CMK (cell line): ENCODE measurements around the gene MRPS35.

Experiments
- DNase-seq: peaks from one replicate; pipeline ENCODE4 v3.0.0-alpha.2; 2010; ENCODE audit warnings: low read depth

MRPS35 gene

GRCh38 chr12:27710592-27711316, at the start of gene MRPS35:
TSS of gene MRPS35 (plus strand) at chr12:27710832. CDS start at chr12:27710844, 12 bp downstream.
- DNase-seq: peak; percentile 84

DNA sequence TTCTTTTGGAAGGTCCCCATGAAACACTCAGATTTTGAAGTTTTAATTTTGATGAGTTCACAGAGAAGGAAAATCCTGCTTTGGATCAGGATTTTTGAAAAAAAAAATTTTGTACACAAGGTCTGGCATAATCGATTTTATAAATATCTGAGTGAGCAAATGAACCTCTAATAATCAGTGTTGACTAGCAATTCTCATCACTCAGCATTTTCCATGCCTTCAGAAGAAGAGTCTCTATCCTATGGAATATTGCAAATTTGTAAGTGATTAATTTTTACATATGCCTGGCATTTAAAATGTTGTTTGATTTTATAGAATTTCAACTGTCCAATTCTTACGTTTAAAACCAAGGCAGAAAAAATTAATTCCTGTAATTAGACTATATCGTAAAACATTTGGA, 44.9 kb upstream of the MRPS35 start:
- DNase-seq: no peak

- no peak for DNase-seq
These were observed 44.1 kb upstream of the MRPS35 start for GRCh38 chr12:27666510-27666909.

GRCh38 chr12:27667540-27667939, 43.1 kb upstream of the MRPS35 start:
- DNase-seq: no peak

- DNase-seq: no peak
These were observed 38.6 kb upstream of the MRPS35 start for GRCh38 chr12:27672051-27672450.

DNA sequence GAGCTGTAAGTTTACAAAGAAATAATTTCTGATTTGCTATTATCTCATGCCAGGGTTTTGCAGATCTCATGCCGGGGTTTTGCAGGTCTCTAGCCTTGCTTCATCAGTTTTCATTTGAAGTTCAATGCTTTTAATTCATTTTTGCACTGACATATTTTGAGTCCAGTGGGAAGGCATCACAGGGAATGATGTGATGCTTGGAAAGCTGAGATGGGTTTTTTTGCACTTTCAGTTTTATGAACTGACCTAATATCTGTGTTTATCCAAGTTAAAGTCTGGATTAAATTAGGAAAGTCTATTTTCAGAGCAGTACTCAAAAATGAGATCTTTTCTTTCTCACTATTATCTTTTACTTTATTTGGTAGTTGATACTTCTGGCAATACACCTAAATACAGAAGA, 38.0 kb upstream of the MRPS35 start:
- no peak for DNase-seq

DNA sequence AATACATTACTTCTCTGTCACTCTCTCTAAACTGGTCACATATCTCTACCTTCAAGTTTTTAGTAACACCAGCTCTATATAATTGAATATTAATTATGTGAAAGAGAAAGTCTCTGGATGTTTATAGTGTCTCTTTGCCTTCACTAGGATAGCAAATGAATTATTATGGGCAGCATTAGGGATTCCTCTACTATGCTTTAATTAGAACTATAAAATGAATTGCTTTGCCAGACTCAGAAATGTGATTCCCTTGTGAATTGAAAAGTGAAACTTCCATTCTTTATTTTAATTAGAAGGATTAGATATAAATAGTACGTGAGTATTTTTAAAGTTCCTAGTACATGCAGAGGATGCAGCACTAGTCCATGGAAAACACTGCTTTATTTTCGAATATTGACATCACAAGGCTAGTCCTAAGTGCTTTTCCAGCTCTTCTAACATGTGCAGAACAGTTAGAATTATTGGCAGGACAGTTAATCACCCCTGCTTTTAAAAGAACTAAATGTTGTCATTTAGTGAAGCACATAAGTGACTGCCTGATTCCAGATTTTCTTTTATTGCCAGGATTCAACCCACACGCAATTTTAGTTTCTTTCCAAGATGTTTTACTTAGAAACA, 37.4 kb upstream of the MRPS35 start:
- DNase-seq: no peak

DNA sequence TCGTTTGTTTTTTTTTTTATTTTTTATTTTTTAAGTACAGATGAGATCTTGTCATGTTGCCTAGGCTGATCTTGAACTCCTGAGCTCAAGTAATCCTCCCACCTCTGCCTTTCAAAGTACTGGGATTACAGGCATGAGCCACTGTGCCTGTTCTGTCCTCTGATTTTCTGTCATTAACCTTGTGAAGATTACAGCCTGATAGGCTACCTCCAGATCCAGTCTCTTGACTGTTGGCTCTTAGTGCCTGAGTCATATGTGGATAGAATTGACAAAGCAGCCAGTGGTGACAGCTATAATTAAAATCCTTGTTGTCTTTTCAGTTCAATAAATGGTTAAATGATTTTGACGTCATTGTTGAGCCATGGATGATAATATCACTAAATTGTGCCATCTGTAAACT, 35.6 kb upstream of the MRPS35 start:
- DNase-seq: no peak

- no peak for DNase-seq
These were observed 30.0 kb upstream of the MRPS35 start for GRCh38 chr12:27680619-27681018.

DNA sequence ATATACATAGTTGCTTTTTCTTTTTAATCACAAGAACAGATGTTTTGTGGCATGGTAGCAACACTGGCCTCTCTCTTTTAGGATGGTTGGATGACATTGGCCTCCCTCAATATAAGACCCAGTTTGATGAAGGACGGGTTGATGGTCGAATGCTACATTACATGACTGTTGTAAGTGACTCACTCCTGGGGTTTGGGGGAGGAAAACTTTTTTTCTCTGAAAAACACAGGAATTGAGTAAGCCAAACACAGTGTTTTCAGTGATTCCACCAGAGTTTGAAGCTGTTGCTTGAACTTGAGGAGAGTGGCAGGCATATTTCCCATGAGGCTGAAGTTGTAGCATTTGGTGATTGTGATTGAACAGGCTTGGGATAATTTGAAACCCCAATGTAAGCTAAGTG, 28.1 kb upstream of the MRPS35 start:
- no peak for DNase-seq

- DNase-seq: no peak
These were observed 25.4 kb upstream of the MRPS35 start for GRCh38 chr12:27685274-27685673.

- no peak for DNase-seq
These were observed 24.5 kb upstream of the MRPS35 start for GRCh38 chr12:27686147-27686546.

DNA sequence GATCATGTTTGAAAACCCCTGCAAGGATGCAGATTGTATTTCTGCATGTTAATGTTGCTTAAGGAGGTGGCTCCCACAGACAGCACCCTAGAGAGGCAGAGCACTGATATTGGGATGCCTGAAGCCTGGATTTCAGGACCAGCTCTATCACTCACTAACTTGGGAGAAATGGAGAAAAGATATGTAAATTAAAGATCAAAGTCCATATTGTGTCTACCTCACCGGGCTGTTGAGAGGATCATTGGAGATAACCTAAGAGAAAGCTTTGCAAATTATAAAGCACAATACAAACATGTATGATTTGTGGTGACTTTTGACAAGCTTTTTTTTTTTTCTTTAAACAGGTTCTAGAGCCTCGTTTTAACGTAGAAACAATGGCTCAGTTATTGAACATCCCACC, 22.0 kb upstream of the MRPS35 start:
- no peak for DNase-seq

DNA sequence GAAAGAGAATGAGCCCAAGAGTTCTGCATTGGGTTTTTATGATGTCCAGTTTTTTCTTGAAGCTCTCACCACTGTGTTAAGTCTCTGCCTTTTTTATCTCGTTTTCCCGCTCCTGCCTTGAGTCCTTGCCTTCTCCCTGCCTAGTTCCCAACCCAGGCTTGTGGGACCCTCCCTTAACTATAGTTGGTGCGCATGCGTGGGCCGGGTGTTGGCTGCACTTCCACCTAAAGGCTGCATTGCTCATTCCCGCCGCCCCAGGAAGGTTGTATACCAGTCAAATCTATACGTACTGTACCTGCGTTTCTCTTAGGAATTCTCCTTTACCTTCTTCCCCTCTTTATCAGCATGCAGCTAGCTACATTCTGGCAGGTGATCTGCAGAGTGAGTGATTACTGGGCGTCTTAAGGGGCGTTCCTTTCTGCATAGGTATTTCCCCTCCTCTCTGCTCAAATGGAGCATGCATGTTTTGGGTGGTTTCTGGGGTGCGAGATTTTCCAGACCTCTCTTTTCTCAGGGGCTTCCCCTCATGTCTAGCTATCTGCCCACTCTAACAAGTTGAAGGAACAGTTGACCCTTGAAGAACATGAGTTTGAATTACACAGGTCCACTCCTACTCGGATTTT, 21.0 kb upstream of the MRPS35 start:
- no peak for DNase-seq

- no peak for DNase-seq
These were observed 17.2 kb upstream of the MRPS35 start for GRCh38 chr12:27693403-27693802.

DNA sequence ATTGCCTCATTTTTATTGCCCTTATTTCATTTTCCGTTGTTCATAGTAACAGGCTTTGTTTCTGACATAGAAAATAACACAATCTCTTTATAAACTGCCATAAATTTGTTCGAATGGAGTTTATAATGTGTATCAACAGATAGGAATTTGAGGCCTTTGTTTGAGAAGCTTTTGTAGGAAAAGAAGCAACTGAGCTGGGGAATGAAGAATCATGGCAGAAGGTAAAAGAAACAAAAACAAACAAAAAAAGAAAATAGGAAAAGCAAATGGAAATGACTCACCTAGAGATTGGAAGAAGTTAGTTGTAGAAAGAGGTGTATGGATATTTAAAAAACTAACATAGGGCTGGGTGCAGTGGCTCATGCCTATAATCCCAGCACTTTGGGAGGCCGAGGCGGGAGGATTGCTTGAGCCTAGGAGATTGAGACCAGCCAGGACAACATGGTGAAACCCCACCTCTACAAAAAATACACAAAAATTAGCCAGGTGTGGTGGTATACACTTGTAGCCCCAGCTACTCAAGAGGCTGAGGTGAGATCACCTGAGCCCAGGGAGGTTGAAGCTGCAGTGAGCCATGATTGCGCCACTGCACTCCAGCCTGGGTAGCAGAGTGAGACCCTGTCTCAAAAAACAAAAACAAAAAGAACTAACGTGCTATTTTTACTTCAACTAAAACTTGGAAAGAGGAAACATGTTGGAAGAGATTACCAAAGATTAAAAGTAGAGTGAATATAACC, 14.9 kb upstream of the MRPS35 start:
- DNase-seq: no peak

GRCh38 chr12:27696293-27696652, 14.4 kb upstream of the MRPS35 start, which contains the start of gene REP15:
TSS of gene REP15 (plus strand) at chr12:27696447. CDS start at chr12:27696563, 116 bp downstream.
- DNase-seq: no peak

- DNase-seq: no peak
These were observed 13.6 kb upstream of the MRPS35 start for GRCh38 chr12:27696864-27697564.

GRCh38 chr12:27703720-27704452, 6.7 kb upstream of the MRPS35 start:
- DNase-seq: peak; percentile 56

DNA sequence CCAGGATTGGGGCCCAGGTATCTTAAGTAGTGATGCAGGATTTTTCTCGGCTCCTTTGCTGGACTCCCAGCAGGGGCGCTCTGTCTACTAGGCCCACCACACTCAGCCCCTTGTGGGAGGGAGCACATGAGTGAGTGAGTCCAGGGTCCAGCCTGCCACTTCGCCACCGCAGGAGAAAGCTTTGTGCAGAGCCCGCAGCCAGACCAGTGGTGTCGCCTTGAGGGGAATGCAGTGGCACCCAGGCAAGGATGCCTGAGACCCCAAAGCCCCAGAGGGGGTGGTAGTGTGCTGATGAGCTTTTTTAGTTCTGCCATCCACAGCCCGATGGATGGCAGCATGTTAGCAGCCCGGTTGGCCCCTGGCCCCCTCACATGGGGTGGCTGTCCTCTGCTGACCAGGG, 5.4 kb upstream of the MRPS35 start:
- DNase-seq: no peak

DNA sequence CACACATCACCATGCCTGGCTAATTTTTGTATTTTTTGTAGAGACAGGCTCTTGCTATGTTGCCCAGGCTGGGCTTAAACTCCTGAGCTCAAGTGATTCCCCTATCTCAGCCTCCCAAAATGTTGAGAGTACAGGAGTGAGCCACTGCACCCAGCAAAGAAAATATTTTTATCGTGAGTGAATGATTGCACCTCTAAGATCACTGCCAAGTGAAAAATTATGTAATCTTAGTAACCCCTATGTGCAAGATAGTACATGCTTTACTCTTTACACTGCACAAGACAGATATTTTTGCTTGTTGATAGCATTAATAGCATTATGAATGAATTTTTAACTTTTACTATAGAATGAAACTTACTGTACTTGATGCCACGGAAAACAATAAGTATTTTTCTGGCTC, 3.4 kb upstream of the MRPS35 start:
- no peak for DNase-seq
